A549 (cell line): ENCODE results near the gene PLA2G7. TPM values are rescaled to one million over a fixed set of nuclear protein-coding genes. Genes with fewer than 3 reads are reported as not detected.

ENCODE experiments used
- ATAC-seq, 2 experiments: fragments of 200-7000 bp in 1 of 2; fragments of >200 bp in 1 of 2; cut with Nextera tagmentation in 1 of 2; cut with Tn5 transposase in 1 of 2; 3 replicates each; pipeline versions ENCODE4 v1.8.0 to v1.9.1; 2018 to 2020; ENCODE audit warnings: mild to moderate bottlenecking in 1 of 2, moderate library complexity in 1 of 2
- CTCF ChIA-PET: fragments of 300-600 bp; sonication (Branson Sonifier 250); formaldehyde crosslinking; extraction: SDS; loops from one replicate; lab custom pipeline; 2021; ENCODE audit warnings: antibody characterized with exemption, inconsistent platforms; lab: Yijun Ruan, JAX
- POLR2A ChIA-PET: fragments of 350-600 bp; formaldehyde crosslinking; extraction: SDS; loops from one replicate; lab custom pipeline; 2021; ENCODE audit warnings: antibody characterized with exemption, inconsistent platforms; lab: Yijun Ruan, JAX
- DNase-seq, 2 experiments: peaks; one replicate each; pipeline versions ENCODE4 v3.0.0 to v3.0.0-alpha.2; 2011 to 2016; ENCODE audit warnings: low read depth in 1 of 2, low spot score in 1 of 2
- FAIRE-seq: peaks from 2 replicates; lab custom pipeline; 2011; peaks lifted over from hg19 to GRCh38; lab: Jason Lieb, UNC
- H3K27ac ChIP-seq, 2 experiments: fragments of >200 bp; sonication (Bioruptor Twin); formaldehyde crosslinking; 3 replicates each; pipeline ENCODE4 v1.5.1; 2016 to 2017
- H3K4me1 ChIP-seq: fragments of >200 bp; sonication (Bioruptor Twin); formaldehyde crosslinking; 3 replicates; pipeline ENCODE4 v1.6.1; 2016
- H3K4me2 ChIP-seq: fragments of >200 bp; sonication (Bioruptor Twin); formaldehyde crosslinking; 3 replicates; pipeline ENCODE4 v1.6.1; 2016
- H3K4me3 ChIP-seq: fragments of >200 bp; sonication (Bioruptor Twin); formaldehyde crosslinking; 3 replicates; pipeline ENCODE4 v1.5.1; 2016
- H3K9me3 ChIP-seq: fragments of >200 bp; sonication (Bioruptor Twin); formaldehyde crosslinking; 3 replicates; pipeline ENCODE4 v1.6.1; 2016
- BCL3 ChIP-seq: fragments of >200 bp; sonication (Bioruptor Twin); formaldehyde crosslinking; IDR thresholded peaks from 3 replicates; pipeline ENCODE4 v1.6.1; 2016
- CHD2 ChIP-seq: fragments of 150-350 bp; IDR thresholded peaks from 2 replicates; pipeline ENCODE4 v1.6.1; 2014; ENCODE audit warnings: low read length; ENCODE audit not compliant: partially characterized antibody
- CHD4 ChIP-seq: fragments of 200-600 bp; sonication (generic); IDR thresholded peaks from 2 replicates; pipeline ENCODE4 v1.6.1; 2016; ENCODE audit warnings: antibody characterized with exemption, mild to moderate bottlenecking, borderline replicate concordance
- E2F6 ChIP-seq: IDR thresholded peaks from 2 replicates; pipeline ENCODE4 v1.6.1; 2012; ENCODE audit warnings: low read depth, borderline replicate concordance
- ELK1 ChIP-seq: fragments of 150-350 bp; IDR thresholded peaks from 2 replicates; pipeline ENCODE4 v1.6.1; 2014; ENCODE audit warnings: low read depth, mild to moderate bottlenecking, low read length
- EP300 ChIP-seq, 2 experiments: fragments of >200 bp; sonication (Bioruptor Twin); formaldehyde crosslinking; IDR thresholded peaks; 2 replicates in 1 of 2; 3 replicates in 1 of 2; pipeline ENCODE4 v1.6.1; 2016 to 2017
- ESRRA ChIP-seq: fragments of 150-350 bp; IDR thresholded peaks from 2 replicates; pipeline ENCODE4 v1.6.1; 2014; ENCODE audit warnings: mild to moderate bottlenecking, low read length, borderline replicate concordance
- FOSL2 ChIP-seq, 2 experiments: fragments of 450-650 bp in 1 of 2; fragments of >200 bp in 1 of 2; sonication (Bioruptor Twin) in 1 of 2; formaldehyde crosslinking; IDR thresholded peaks; 2 replicates each; pipeline versions ENCODE4 v1.5.0 to v1.6.1; 2016 to 2020; ENCODE audit warnings: mild to moderate bottlenecking in 1 of 2, moderate library complexity in 1 of 2
- FOXS1 ChIP-seq: fragments of 250-450 bp; sonication (Bioruptor Pico); IDR thresholded peaks from 2 replicates; pipeline ENCODE4 v1.5.0; 2020; ENCODE audit warnings: mild to moderate bottlenecking, moderate library complexity
- HOXA7 ChIP-seq: fragments of 250-450 bp; sonication (Bioruptor Pico); IDR thresholded peaks from 2 replicates; pipeline ENCODE4 v1.5.0; 2020; ENCODE audit warnings: mild to moderate bottlenecking, moderate library complexity
- HOXB5 ChIP-seq: fragments of 250-450 bp; sonication (Bioruptor Pico); IDR thresholded peaks from 2 replicates; pipeline ENCODE4 v1.5.0; 2020; ENCODE audit warnings: mild to moderate bottlenecking, moderate library complexity
- KDM5A ChIP-seq: fragments of 200-600 bp; sonication (generic); IDR thresholded peaks from 2 replicates; pipeline ENCODE4 v1.6.1; 2016; ENCODE audit warnings: antibody characterized with exemption, mild to moderate bottlenecking
- MAFK ChIP-seq: fragments of 450-650 bp; IDR thresholded peaks from 2 replicates; pipeline ENCODE4 v1.6.1; 2014; ENCODE audit not compliant: partially characterized antibody
- MAX ChIP-seq: IDR thresholded peaks from 2 replicates; pipeline ENCODE4 v1.6.1; 2012
- MAZ ChIP-seq: fragments of 150-350 bp; IDR thresholded peaks from 2 replicates; pipeline ENCODE4 v1.6.1; 2014; ENCODE audit warnings: antibody characterized with exemption, low read depth, low read length, borderline replicate concordance
- NFE2L2 ChIP-seq: fragments of 150-350 bp; conservative IDR thresholded peaks from 2 replicates; pipeline ENCODE4 v1.6.1; 2014; ENCODE audit warnings: low read length
- PBX3 ChIP-seq: IDR thresholded peaks from 2 replicates; pipeline ENCODE4 v1.6.1; 2012
- POLR2A ChIP-seq: IDR thresholded peaks from 2 replicates; pipeline ENCODE4 v1.6.1; 2012; ENCODE audit warnings: mild to moderate bottlenecking, low read length
- POLR2AphosphoS2 ChIP-seq: conservative IDR thresholded peaks from 2 replicates; pipeline ENCODE4 v1.6.1; 2012; ENCODE audit warnings: low read length, improper control_type of control experiment, inconsistent platforms
- REST ChIP-seq: fragments of 200-600 bp; sonication (generic); IDR thresholded peaks from 2 replicates; pipeline ENCODE4 v1.6.1; 2016; ENCODE audit warnings: antibody characterized with exemption, mild to moderate bottlenecking, moderate library complexity
- RNF2 ChIP-seq: fragments of 200-600 bp; sonication (generic); IDR thresholded peaks from 2 replicates; pipeline ENCODE4 v1.6.1; 2016; ENCODE audit warnings: low read depth, mild to moderate bottlenecking, antibody characterized with exemption, moderate library complexity, borderline replicate concordance
- SMC3 ChIP-seq: fragments of >200 bp; sonication (Bioruptor Twin); formaldehyde crosslinking; IDR thresholded peaks from 3 replicates; pipeline ENCODE4 v1.6.1; 2018; ENCODE audit warnings: inconsistent platforms
- SREBF2 ChIP-seq: fragments of 450-650 bp; IDR thresholded peaks from 2 replicates; pipeline ENCODE4 v1.6.1; 2014; ENCODE audit warnings: mild to moderate bottlenecking, moderate library complexity
- TFCP2L1 ChIP-seq: fragments of 250-450 bp; sonication (Bioruptor Pico); IDR thresholded peaks from 2 replicates; pipeline ENCODE4 v1.5.0; 2021; ENCODE audit warnings: mild to moderate bottlenecking
- WGBS: methylation state at CpG from one replicate; pipeline ENCODE4 v1.1.6; 2017; ENCODE audit errors: missing lambda C conversion rate; 5-methylcytosine and 5-hydroxymethylcytosine counted together
- polyA plus RNA-seq, 4 experiments: library from polyadenylated mRNA; depleted of rRNA in 3 of 4; stranded (reverse); fragments of >200 nt; fragmentation: RNase III in 1 of 4; extraction: RNeasy Plus Mini Kit Qiagen cat#74134 plus additional on column Dnase treatment in 1 of 4; gene quantifications; 2 replicates in 3 of 4; 3 replicates in 1 of 4; pipeline ENCODE4 v1.2.3, GENCODE V29; 2011 to 2017

The PLA2G7 gene
- polyA plus RNA-seq, 2 of the 4 experiments (the other 2 are of a cell fraction): 0.04 TPM; not detected in 1

GRCh38 chr6:46751658-46752057 lies 16.5 kb upstream of the PLA2G7 start:
- WGBS: 39% methylated on average over 3 of the region's 3 CpGs
- no peak for DNase-seq
- H3K27ac ChIP-seq: no peak overlapping the region
- CTCF ChIA-PET: interaction anchor here (1.1 kb wide), 1 partner anchor 9 kb away, joined by 3 read pairs; no protein-coding TSS in a partner anchor
- POLR2A ChIA-PET: no interaction called here
- TF ChIP-seq POLR2AphosphoS2 (no peak), EP300 (IDR thresholded peaks at IDR 0.05) (no peak), ELK1 (no peak), CHD4 (no peak), POLR2A (no peak), FOXS1 (CRISPR knock-in tag) (no peak), NFE2L2 (no peak)
- H3K4me3 ChIP-seq: no peak overlapping the region
- FAIRE-seq: no peak
- H3K9me3 ChIP-seq: no peaks in the 10 kb centered on the region
- ATAC-seq: no peak
- H3K4me1 ChIP-seq: no peaks in the 10 kb centered on the region
- no peak overlapping the region for H3K4me2 ChIP-seq

- no peaks in the 10 kb centered on the region for H3K9me3 ChIP-seq
- no peak overlapping the region for H3K27ac ChIP-seq
- no peaks in the 10 kb centered on the region for H3K4me1 ChIP-seq
- no peak overlapping the region for H3K4me2 ChIP-seq
- POLR2A ChIA-PET: no interaction called here
- ATAC-seq (no peak), FAIRE-seq (no peak), DNase-seq (no peak)
- no peak for TF ChIP-seq POLR2AphosphoS2
- WGBS: 59% methylated on average over 5 of the region's 5 CpGs
- H3K4me3 ChIP-seq: no peak overlapping the region
- CTCF ChIA-PET: no interaction called here
These were observed 14.6 kb upstream of the PLA2G7 start for GRCh38 chr6:46749731-46750130.

- CTCF ChIA-PET: no interaction called here
These were observed 13.8 kb upstream of the PLA2G7 start for GRCh38 chr6:46748940-46749503.

More at GRCh38 chr6:46748940-46749503, 13.8 kb upstream of the PLA2G7 start:
- TF ChIP-seq SMC3 (no peak), CHD2 (no peak), RNF2 (no peak), MAFK (no peak), HOXA7 (no peak), TFCP2L1 (CRISPR knock-in tag) (no peak), KDM5A (no peak), SREBF2 (no peak), PBX3 (no peak), FOSL2 (IDR thresholded peaks at IDR 0.05) (no peak), FOSL2 (CRISPR knock-in tag; IDR thresholded peaks at IDR 0.05) (no peak), MAZ (no peak), MAX (no peak), ESRRA (no peak), REST (no peak), POLR2AphosphoS2 (no peak), E2F6 (no peak), HOXB5 (CRISPR knock-in tag) (no peak), BCL3 (no peak)
- FAIRE-seq (no peak), ATAC-seq (no peak), DNase-seq (no peak)
- Histone ChIP-seq H3K4me1 (no peaks in the 10 kb centered on the region), H3K4me3 (no peak overlapping the region), H3K27ac (no peak overlapping the region), H3K4me2 (no peak overlapping the region), H3K9me3 (no peaks in the 10 kb centered on the region)
- WGBS: 57% methylated on average over 5 of the region's 5 CpGs
- POLR2A ChIA-PET: no interaction called here
